ENCODE data around the gene MYO10.

DNA sequence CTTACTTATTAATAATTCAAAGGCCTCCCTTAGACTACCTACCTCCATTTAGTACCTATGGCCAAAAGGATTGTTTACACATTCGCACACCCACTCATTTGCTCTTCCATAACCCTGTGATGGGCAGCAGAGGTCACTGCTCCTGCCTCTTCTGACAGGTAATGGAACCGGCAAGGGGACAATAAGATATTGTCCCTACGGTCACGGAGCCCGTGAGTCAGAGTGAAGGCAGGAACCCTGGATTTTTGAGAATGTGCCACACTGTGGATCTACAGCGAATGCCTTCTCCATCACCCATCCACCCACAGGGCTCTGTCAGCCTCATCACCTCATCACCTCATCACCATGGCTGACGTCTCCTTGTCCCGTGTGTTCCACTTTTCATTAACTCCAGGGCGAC, 132.3 kb downstream of the MYO10 start:
- TF ChIP-seq, protein P1, sequence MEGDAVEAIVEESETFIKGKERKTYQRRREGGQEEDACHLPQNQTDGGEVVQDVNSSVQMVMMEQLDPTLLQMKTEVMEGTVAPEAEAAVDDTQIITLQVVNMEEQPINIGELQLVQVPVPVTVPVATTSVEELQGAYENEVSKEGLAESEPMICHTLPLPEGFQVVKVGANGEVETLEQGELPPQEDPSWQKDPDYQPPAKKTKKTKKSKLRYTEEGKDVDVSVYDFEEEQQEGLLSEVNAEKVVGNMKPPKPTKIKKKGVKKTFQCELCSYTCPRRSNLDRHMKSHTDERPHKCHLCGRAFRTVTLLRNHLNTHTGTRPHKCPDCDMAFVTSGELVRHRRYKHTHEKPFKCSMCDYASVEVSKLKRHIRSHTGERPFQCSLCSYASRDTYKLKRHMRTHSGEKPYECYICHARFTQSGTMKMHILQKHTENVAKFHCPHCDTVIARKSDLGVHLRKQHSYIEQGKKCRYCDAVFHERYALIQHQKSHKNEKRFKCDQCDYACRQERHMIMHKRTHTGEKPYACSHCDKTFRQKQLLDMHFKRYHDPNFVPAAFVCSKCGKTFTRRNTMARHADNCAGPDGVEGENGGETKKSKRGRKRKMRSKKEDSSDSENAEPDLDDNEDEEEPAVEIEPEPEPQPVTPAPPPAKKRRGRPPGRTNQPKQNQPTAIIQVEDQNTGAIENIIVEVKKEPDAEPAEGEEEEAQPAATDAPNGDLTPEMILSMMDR (conservative IDR thresholded peaks at IDR 0.05; ENCODE audit: low read length), result no peak
- no peak for TF ChIP-seq EZH2phosphoT487 (IDR thresholded peaks at IDR 0.05; ENCODE audit: borderline replicate concordance, low read depth, low read length)

Data from OCI-LY7 (cell line).